ENCODE measurements around the gene KLHL21. TPM values are rescaled to one million over a fixed set of nuclear protein-coding genes. Genes with fewer than 3 reads are reported as not detected.

The KLHL21 gene
- total RNA-seq, 1 experiment from 2014 or later, result 27.5 TPM

- TF ChIP-seq ZNF274 (IDR thresholded peaks at IDR 0.05; ENCODE audit: low read depth, low read length), result no peak
- TF ChIP-seq CTCF (IDR thresholded peaks at IDR 0.05 in 2 of 3, conservative IDR thresholded peaks at IDR 0.05 in 1 of 3; ENCODE audit: borderline replicate concordance in 1 of 3, insufficient read depth in 1 of 3, low read depth in 2 of 3, low read length in 2 of 3), result no peak
- no peak for TF ChIP-seq RAD21 (IDR thresholded peaks at IDR 0.05; ENCODE audit: low read depth)
- no peak for TF ChIP-seq ATF3 (IDR thresholded peaks at IDR 0.05)
- no peak for TF ChIP-seq EGR1 (IDR thresholded peaks at IDR 0.05; ENCODE audit: low read depth)
Measured at GRCh38 chr1:6612641-6613360, 10.1 kb upstream of the KLHL21 start (continued).

GRCh38 chr1:6603915-6604558, 1.4 kb upstream of the KLHL21 start:
- Histone ChIP-seq H3K79me2 (ENCODE audit: insufficient read depth, low read length) (peaks cover 36% of the 10 kb centered on the region), H3K9ac (ENCODE audit: low read length) (peak overlapping the region; percentile 85), H3K27ac (ENCODE audit: low read depth, low read length) (peak overlapping the region; percentile 94), H3K4me1 (ENCODE audit: control insufficient read depth in 1 of 2, insufficient read depth in 2 of 2, low read length in 2 of 2) (peaks cover 22 to 33% of the 10 kb centered on the region in 2 experiments), H3K9me2 (ENCODE audit: insufficient read depth) (no peaks in the 10 kb centered on the region), H4K20me1 (ENCODE audit: insufficient read depth) (peaks cover 4% of the 10 kb centered on the region; the same call in 1 of the 2 replicates), H3K27me3 (ENCODE audit: insufficient read depth, low read length) (no peaks in the 10 kb centered on the region), H3K36me3 (ENCODE audit: control insufficient read depth in 1 of 2, insufficient read depth in 2 of 2, low read length in 2 of 2) (peaks cover 0 to 11% of the 10 kb centered on the region in 2 experiments; a peak in 1 of 4 replicates), H3K4me2 (ENCODE audit: low read length) (peak overlapping the region; percentile 86), H2AFZ (ENCODE audit: low read depth, low read length, poor library complexity, severe bottlenecking) (peak overlapping the region; percentile 70), H3K4me3 (replicated peaks in 1 of 2; ENCODE audit: low read depth in 1 of 2, low read length in 2 of 2) (peak overlapping the region; percentile 48 to 96), H3K9me3 (ENCODE audit: control insufficient read depth in 1 of 2, insufficient read depth in 1 of 2, low read depth in 1 of 2, low read length in 2 of 2) (no peaks in the 10 kb centered on the region)
- ChIA-PET POLR2A (interaction anchor here (0.8 to 1.6 kb wide), 3 partner anchors 20 to 80 kb away, joined by 3 to 6 read pairs (median 3); partner anchors contain the start of genes THAP3 and ZBTB48), CTCF (interaction anchor here (0.9 to 1.5 kb wide), 4 partner anchors 8 to 79 kb away, joined by 3 read pairs; partner anchors contain the start of gene NOL9), RAD21 (ENCODE audit: low non-redundant PET in 1 of 2, low total read pairs in 2 of 2, uncharacterized antibody in 2 of 2, unreplicated experiment in 2 of 2) (interaction anchor here in 1 of 2 experiments (0.7 kb wide), 1 partner anchor 26 kb away, joined by 3 read pairs; no protein-coding TSS in a partner anchor)
- BruUV-seq (replicated peaks), result no TSS peak
- no peak for TF ChIP-seq JUND (IDR thresholded peaks at IDR 0.05)
- no peak for TF ChIP-seq EZH2 (IDR thresholded peaks at IDR 0.05)
- TF ChIP-seq SIN3A (IDR thresholded peaks at IDR 0.05; ENCODE audit: low read depth), result no peak
- TF ChIP-seq ELF1 (IDR thresholded peaks at IDR 0.05; ENCODE audit: borderline replicate concordance, low read depth), result no peak
- peak; percentile 52; the same call in 1 of the 2 replicates for TF ChIP-seq ZFX (IDR thresholded peaks at IDR 0.05)
- TF ChIP-seq EGR1 (IDR thresholded peaks at IDR 0.05; ENCODE audit: low read depth), result no peak
- no peak for ATAC-seq
- intact Hi-C loops (cut with micrococcal nuclease), result loop anchor here (2.0 kb wide), 1 partner anchor 49 kb away; the partner anchor contains the start of genes NOL9 and TAS1R1
- no peak for DNase-seq (ENCODE audit: low read depth, low spot score)
